Activated gamma-delta T cell treated with Interleukin-2 at 50 U/mL for 16 hours (primary cell): Measurements from ENCODE around the gene TXNDC2.

Experiments
- DNase-seq: peaks from one replicate; pipeline ENCODE4 v3.0.0-alpha.2; 2020

Gene TXNDC2

DNA sequence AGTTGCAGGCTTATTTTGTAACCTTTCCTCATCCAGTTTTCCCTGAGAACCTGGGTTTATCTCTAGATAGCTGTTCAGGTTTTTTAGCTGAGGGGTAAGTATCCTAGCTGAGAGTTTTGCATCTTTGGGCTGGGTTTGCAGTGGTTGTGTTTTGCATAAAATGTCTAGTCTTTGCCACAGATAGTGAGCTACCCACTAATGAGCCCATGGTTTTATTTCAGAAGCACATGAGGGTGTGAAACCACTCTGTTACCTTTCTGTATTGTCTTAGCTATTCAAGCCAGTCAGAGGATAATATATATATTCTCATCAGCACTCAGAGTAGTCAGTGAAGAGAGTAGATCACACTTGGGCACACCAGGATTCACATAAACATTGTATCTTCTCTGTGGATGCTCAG is 24.6 kb upstream of the TXNDC2 start:
- no peak for DNase-seq

DNA sequence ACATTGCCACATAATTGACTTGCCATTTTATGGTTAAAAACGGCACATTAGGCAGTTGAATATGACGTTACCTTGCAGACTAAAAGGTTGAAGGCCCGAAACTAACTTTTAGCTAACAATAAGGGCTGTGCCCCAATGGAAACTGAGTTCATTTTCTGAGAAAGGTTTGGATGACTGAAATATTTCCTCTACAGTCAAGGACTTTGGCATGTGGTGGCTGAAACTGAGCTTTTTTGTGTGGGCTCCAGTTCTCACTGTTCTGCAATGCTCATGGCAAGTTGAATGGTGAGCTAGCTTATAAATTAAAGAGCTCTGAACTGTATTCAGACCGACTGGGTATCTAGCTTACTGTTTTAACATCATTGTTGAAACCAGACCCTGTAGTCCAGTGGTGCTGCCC is 23.8 kb upstream of the TXNDC2 start:
- DNase-seq = no peak

DNA sequence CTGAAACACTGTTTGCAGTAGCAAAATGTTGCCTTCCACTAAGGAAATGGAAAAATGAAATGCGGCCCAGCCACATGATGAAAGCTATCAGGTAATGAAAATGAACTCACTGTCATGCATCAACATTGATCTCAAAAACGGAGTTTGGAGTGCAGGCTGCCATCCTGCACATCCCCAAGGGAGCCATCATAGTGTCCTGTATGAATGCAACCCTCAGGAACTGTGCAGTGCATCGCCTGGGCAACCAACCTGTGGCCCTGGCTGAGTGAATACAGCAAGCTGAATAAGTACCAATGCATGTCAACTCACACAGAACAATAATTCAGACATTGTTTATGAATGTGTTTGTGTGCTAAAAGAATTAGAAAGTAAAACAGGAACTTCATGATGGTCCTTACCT is 23.1 kb upstream of the TXNDC2 start:
- DNase-seq = no peak

DNA sequence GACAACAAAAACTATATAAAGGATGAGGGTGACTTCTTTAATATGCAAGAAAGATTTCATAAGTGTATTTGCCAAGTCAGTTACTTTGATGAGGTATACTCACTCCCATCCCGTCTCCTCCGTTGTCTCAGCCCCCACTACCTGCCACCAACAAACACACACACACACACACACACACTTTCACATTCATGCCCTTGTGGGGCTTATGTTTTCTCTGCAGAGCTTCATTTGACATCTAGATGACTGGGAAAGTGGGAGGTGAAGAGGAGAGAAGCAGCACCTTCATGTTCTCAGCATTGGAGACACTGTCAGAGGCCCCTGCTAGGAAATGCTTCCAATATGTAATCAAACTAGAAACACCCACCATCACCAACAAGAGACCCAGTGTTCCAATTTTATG is 22.5 kb upstream of the TXNDC2 start:
- no peak for DNase-seq

DNA sequence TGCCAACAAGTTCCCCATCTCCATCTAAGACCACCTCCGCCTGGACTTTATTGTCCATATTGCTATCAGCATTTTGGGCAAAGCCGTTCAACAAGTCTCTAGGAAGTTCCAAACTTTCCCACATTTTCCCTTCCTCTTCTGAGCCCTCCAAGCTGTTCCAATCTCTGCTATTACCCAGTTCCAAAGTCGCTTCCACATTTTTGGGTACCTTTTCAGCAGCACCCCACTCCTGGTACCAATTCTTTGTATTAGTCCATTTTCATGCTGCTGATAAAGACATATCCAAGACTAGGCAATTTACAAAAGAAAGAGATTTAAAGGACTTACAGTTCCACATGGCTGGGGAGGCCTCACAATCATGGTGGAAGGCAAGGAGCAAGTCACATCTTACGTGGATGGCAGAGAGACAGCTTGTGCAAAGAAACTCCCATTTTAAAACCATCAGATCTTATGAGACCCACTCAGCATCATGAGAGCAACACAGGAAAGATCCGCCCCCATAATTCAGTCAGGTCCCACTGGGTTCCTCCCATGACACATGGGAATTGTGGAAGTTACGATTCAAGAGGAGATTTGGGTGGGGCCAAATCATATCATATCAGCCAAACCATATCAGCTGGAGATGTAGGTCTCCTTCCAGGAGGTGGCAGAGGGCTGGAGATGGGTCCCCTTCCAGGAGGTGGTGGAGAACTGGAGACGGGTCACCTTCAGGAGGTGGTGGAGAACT is 19.8 kb upstream of the TXNDC2 start:
- DNase-seq = no peak

DNA sequence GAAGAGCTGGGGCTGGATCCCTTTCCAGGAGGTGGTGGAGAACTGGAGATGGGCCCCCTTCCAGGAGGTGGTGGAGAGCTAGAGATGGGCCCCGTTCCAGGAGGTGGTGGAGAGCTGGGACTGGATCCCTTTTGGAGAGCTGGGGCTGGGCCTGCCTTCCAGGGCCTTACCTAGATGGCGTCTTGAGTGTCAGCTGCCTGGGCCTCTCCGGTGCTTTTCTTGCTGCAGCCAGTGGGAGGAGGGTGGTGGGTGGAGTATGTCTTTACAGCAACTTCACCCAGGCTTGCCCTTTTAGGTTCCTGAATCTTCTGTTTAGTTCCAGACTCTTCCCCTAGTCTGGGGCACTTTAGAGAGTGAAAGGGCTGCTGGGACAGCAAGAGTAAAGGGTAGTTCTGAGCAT is 19.1 kb upstream of the TXNDC2 start:
- no peak for DNase-seq

DNA sequence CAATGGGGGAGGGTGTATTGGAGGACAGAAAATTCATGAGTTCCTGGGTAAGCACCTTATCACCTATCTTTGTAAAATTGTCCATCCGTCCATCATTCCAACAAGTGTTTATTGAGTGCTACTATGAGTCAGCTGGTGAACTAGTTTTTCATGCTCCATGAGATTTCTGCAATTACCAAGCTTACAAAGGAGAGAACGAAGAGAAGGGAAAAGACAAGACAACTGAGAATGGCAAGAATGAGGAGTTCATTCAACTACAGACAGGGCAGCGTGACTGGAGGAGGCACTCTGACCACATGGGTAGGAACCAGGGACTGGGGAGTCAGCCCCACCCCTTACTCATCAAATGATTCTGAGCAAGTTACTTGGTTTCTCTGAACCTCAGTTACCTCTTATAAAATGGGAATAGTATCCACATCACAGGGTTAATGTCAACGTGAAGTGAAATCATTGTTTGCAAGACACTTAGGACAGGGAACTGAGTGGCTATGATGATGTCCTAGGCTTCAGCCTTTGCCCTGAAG is 18.6 kb upstream of the TXNDC2 start:
- DNase-seq = no peak

DNA sequence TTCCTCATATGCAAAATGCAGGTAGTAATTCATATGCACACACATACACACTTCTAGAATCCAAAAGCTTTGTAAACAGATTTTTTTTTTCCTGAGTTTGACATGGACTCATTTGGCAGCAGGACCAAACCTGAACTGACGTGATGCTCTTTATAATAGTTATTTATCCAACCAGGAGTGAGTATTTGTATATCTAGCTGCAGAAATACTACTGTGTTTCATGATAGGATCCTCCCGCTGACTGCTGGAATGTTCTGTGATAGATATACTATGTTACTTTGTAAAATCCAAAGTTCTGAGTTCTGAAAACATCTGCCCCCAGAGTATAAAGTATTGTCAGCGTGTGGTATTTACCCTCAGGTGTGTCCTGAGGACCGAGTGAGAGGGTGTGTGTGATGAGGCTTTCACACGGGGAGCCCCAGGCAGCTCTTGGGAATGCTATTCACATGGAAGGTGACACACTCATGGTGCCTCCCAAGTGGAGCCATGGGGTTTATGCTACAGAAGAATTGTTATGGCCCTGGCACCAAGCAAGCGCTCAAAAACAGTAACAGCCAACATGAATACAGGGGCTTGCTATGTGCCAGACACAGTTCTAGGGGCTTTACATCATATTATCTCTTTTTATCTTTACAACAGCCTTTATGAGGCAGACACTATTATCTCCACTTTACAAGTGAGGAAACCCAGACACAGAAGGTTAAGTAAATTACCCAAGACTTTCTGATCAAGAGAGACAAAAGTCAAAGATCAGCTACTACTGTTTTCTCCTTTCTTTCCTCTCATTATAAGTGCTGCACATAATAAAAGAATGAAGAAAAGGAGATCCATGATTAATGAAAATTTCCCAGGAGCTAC is 16.7 kb upstream of the TXNDC2 start:
- DNase-seq = no peak

DNA sequence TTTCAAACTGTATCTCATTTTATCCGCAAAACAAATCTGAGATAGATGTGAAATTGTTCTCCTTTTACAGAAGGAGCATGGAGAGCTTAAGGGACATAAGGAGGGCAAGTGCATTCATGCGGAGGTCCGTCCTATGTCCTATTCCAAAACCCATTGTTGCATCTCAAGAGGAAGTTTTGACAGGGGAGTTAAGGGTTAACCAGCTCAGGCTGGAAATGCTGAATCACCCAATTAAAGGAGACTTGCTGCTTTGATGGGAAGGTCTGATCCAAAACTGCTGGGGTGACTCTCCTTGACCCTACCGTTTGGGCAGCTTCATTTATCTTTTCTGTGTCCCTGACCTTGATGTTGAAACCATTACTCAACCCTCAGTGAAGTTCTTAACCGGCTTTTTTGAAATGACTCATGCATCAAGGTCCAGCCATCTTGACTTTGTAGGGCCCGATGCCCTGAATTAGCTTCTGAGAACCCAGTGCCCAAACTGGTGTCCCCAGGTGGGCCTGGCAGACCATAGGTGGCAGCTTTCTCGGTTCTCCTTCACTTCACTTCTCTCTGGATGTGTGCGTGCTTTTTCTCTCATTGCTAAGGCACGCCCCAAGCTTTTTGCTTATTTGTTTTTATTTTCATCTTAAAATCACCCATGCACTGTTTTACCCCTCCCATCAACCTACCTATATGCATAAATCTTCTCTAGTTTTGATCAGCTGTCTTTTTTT is 15.9 kb upstream of the TXNDC2 start:
- no peak for DNase-seq

DNA sequence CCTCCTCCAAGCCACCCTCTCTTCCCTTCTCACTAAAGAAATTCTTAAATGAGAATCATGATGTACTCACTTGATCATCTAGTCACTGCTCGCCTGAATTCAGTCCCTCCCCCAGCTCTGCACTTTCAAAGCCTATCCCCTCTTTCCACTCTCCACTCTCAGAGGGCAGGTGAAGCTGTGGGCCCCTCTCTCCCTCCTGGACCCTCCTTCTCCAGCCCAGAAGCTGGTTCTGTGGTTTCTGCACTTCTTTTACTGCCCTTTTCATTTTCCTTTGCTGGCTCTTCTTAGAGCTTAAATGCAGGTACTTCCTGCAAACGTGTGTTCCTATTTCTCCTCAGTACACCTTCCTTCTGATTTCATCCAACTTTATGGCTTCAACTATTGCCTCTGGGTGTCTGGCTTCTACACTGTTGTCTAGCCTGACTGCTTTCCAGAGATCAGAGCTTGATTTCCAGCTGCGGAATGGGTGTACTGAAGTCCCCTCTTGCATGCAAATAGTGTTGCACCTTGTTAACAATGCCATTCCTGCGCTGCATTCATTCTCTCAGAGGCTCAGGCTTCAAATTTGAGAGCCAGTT is 15.3 kb upstream of the TXNDC2 start:
- DNase-seq = no peak

DNA sequence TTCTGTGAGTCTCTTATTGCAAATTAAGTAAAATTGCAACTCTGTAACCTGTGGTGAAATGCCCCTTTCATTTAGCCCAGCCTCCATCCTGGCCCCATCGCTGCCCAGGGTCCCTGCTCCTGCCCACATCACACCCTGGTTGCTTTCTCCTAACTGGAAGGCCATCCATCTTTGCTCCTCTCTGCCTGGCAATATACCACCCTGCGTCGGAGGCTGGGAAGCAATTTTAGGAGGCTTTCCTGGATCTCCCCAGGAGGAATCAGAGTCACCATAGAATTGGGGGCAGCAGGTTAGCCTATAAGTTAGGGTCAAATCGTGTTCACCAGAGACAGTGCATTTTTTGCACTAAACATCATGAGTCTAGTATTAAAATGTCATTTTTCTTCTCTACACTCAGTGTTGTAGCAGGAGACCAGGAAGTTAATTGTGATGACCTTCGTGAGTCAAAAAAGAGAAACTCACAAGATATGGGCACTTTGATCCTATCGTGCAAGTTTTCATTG is 14.5 kb upstream of the TXNDC2 start:
- DNase-seq = no peak

DNA sequence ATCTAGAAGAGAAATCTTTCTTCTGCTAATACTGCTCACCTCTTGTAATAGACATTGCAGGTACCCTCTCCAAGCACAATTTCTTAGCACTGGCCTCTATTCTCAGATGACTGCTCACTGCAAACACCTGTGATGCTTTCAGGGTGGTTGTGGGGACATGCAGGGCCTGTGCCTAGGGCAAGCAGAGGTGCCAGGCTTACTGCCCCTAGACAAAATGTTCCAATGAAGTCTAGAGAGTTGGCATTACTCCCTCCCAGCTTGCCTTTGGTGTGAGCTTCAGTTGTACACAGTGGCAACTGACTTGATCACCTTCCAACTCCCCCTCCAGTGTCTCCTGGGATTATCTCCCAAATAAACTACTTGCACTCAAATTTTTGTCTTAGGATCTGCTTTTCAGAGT is 12.9 kb upstream of the TXNDC2 start:
- DNase-seq = no peak

DNA sequence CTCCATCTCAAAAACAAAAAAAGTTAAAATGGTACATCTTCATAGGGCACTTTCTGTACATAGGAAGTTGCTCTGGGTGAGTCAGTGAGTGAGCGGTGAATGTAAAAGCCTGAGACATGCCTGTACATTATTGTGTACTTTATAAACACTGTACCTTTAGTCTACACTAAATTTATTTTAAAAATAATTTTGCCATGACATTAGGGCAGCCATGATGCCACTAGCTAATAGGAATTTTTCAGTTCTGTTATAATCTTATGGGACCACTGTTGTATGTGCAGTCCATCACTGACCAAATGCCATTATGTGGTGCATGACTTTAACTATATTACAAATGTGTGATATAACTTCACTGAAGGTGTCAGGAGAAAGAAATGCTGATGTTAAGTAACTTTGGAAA is 11.0 kb upstream of the TXNDC2 start:
- DNase-seq = no peak

DNA sequence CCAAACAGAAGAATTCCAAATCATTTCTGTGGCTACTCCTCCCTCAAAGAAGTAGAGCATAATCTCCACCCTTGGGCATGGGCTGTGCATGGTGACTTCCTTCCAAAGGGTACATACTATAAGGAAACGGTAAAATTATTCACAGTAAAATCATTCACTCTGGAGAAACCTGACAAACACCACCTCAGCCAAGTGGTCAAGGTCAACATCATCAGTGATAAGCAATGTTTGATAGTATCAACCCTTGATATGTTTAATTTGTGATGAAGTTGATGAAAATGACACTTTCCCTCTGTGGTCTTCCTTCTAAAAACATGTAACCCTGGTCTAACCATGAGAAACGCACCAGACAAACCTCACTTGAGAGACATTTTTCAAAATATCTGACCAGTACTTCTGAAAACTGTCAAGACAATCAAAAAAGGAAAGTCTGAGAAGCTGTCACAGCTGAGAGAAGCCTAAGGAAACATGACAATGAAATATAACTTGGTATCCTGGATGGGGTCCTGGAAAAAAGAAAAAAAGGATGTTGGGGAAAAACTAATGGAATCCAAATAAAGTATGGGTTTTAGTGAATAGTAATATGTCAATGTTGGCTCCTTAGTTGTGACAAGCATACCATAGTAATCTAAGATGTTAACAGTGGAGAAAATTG is 9.4 kb upstream of the TXNDC2 start:
- DNase-seq = no peak

DNA sequence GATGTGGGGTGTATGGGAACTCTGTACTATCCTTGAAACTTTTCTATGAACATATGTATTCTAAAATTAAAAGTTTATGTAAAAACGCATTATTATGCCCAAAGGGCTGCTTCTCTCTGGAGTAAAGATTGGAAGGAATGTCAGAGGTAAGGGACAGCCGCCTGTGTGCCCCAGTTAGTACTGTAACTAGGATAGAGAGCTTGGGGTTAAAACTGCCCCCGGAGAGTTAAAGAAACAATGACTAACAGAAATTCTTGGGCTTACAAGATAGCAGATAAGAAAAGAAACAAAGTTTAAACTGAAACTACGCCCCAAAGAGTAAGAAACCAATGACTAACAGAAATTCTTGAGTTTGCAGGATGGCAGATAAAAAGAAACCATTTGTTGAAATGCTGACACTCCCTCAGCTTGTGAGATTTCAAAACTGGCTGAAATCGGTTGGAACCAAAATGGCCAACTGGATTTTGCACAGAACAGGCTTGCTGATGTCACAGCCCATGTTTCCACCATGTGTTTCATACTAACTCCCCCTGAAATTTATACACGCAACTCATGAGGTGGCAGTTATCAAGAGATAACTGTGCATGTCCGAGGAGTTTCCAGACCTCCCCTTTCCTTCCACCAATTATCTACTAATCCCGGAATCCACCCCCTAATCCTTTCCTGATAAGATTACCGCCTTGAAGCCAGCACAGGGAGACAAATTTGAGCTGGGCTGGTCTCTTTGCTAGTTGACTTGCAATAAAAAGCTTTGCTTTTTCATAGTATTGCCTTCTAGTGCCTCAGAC is 8.7 kb upstream of the TXNDC2 start:
- DNase-seq = no peak

DNA sequence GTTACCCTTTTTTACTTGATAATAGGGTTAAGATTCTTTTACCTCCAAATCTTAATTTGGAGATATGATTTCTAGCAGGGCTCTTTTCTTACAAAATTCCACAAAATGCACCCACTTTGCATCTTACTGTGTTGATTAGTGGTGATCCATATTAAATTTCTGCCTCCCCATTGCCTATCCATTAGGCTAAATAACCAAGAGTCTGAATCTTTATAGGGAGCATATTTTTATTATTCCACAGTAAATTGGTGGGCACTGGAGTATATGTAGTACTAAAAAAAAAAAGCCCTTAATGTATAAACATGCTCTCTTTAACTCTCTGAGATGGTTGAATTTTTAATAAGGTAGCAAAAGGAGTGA is 8.1 kb upstream of the TXNDC2 start:
- DNase-seq = no peak

DNA sequence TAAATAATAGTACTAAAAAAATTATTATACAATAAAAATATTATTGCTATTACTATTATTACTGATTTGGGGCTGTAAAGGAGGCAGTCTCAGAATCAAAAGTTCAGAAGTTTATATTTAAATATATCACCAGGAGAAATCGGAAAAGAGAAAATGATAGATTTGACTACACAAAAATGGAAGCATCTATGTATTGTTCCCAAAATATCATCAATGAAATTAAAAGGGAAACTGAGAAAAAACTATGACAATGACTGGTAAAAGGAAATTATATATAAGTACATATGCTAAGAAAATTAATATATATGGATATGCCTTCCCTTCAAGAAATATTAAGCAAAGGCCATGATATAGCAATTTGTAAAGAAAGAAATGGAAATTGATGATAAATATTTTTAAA is 7.7 kb upstream of the TXNDC2 start:
- DNase-seq = no peak

DNA sequence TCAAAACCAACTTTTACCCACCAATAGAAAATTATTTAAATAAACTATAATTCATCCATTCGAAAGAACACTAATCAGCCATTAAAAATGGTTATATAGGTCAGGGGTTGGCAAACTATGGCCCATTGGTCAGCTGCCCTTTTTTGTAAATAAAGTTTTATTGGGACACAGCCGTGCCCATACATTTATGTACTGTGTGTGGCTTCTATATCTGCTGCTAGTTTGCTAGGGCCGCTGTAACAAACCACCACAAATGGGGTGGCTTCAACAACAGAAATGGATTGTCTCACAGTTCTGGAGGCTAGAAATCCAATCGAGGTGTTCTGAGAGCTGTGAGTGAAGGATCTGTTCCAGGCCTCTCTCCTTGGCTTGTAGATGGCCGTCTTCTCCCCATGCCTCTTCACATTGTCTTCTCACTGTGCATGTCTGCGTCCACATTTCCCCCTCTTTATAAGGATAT is 7.0 kb upstream of the TXNDC2 start:
- DNase-seq = no peak

DNA sequence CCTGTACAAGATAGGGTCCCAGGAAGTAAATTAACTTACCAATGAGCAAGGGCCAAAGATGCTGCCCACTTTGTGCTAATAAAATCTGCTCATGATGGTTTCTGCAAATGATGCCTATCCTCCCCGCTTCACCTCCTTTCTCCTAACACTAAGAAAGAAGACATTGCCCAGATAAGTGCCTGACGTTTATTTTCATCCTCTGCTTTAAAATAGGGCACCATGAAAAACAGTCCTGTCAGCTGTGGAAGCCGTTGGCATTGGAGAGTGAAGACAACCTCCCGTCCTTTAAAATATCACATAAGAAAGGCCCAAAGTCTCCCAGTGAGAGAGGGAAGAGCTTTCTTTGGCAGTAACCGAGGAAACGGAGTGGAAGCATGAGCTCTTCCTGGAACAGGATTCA is 1.7 kb upstream of the TXNDC2 start:
- DNase-seq = no peak

DNA sequence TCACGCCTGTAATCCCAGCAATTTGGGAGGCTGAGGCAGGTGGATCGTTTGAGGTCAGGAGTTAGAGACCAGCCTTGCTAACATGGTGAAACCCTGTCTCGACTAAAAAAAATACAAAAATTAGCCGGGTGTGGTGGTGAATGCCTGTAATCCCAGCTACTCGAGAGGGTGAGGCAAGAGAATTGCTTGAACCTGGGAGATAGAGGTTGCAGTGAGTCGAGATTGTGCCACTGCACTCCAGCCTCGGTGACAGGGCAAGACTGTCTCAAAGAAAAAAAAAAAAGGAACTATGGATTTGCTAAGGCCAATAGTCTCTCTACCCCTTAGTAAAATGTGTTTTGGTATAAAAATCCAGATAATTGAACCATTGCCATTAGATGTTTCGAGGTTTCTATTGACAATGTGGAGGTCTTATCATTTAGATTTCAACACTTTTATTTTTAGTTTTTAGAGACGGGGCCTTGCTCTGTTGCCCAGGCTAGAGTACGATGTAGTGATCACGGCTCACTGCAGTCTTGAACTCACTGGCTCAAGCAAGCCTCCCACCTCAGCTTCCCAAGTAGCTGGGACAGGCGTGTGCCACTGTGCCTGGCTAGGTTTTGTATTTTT is 1.1 kb upstream of the TXNDC2 start:
- DNase-seq = no peak

DNA sequence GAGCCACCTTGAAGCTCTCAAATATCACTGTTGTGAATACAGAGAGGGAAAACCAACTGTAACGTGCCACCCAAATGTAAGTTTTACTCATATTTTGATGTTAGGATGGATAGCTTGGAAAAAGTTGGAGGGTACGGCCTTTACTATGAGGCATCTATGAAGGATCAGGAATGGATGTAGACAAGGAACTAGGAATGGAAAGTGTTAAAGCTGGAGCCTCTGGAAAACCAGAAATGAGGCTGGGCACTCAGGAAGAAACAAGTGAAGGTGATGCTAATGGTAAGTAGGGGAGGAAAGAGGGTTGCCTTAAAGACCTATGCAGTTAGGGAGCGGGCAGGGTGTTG is 204 bp downstream of the TXNDC2 start:
- DNase-seq = no peak
